BLaER1 treated with 17β-estradiol and CSF1 and Interleukin-3, amounts not matched to agents 10 nM and 100 nM (cell line): ENCODE results near the gene LRRC73.

Source experiments
- H3K27ac ChIP-seq, 11 experiments: shearing (Covaris generic); formaldehyde crosslinking; 2 replicates each; pipeline ENCODE4 v1.8.1; 2022
- H3K27me3 ChIP-seq, 11 experiments: shearing (Covaris generic); formaldehyde crosslinking; 2 replicates each; pipeline ENCODE4 v1.8.1; 2022
- H3K36me3 ChIP-seq, 11 experiments: shearing (Covaris generic); formaldehyde crosslinking; 2 replicates each; pipeline ENCODE4 v1.8.1; 2022
- H3K4me1 ChIP-seq, 10 experiments: shearing (Covaris generic); formaldehyde crosslinking; 2 replicates each; pipeline ENCODE4 v1.8.1; 2022
- H3K4me2 ChIP-seq, 11 experiments: shearing (Covaris generic); formaldehyde crosslinking; 2 replicates each; pipeline ENCODE4 v1.8.1; 2022
- H3K4me3 ChIP-seq, 10 experiments: shearing (Covaris generic); formaldehyde crosslinking; 2 replicates each; pipeline ENCODE4 v1.8.1; 2022
- H3K9ac ChIP-seq, 11 experiments: shearing (Covaris generic); formaldehyde crosslinking; 2 replicates each; pipeline ENCODE4 v1.8.1; 2022
- H3K9me3 ChIP-seq, 11 experiments: shearing (Covaris generic); formaldehyde crosslinking; replicated peaks in 1 of 11; 2 replicates each; pipeline ENCODE4 v1.8.1; 2022
- H4K20me1 ChIP-seq, 11 experiments: shearing (Covaris generic); formaldehyde crosslinking; 2 replicates each; pipeline ENCODE4 v1.8.1; 2022
- Cebpa-rat ChIP-seq, 11 experiments: shearing (Covaris generic); IDR thresholded peaks; 2 replicates each; pipeline ENCODE4 v1.8.1; 2022

LRRC73 gene

GRCh38 chr6:43492673-43493072 lies 17.5 kb downstream of the LRRC73 start:
- peaks cover 0 to 61% (median 52%) of the 10 kb centered on the region in 11 experiments for H4K20me1 ChIP-seq
- peaks cover 19 to 55% (median 29%) of the 10 kb centered on the region in 10 experiments for H3K4me1 ChIP-seq
- H3K27ac ChIP-seq = no peak overlapping the region

GRCh38 chr6:43491750-43492661 lies 18.1 kb downstream of the LRRC73 start:
- Histone ChIP-seq H4K20me1 (peaks cover 6 to 57% (median 52%) of the 10 kb centered on the region in 11 experiments), H3K27ac (no peak overlapping the region), H3K4me1 (peaks cover 19 to 56% (median 28%) of the 10 kb centered on the region in 10 experiments), H3K36me3 (peaks cover 0 to 32% (median 19%) of the 10 kb centered on the region in 11 experiments; a peak in 20 of 22 replicates), H3K9me3 (no peaks in the 10 kb centered on the region), H3K9ac (peak overlapping the region in 1 of 11 experiments; percentile 2; a peak in 1 of 22 replicates), H3K4me2 (no peak overlapping the region), H3K27me3 (no peaks in the 10 kb centered on the region), H3K4me3 (no peak overlapping the region)
- no peak for TF ChIP-seq Cebpa-rat (IDR thresholded peaks at IDR 0.05)

More at GRCh38 chr6:43492673-43493072, 17.5 kb downstream of the LRRC73 start:
- no peaks in the 10 kb centered on the region for H3K9me3 ChIP-seq
- H3K9ac ChIP-seq = 0 out of 22 replicates have a peak overlapping the region, but pooled peaks of 1 of the 11 experiments have one; percentile 2
- peaks cover 3 to 34% (median 25%) of the 10 kb centered on the region in 11 experiments for H3K36me3 ChIP-seq
- no peak overlapping the region for H3K4me3 ChIP-seq
- TF ChIP-seq Cebpa-rat (IDR thresholded peaks at IDR 0.05) = no peak
- H3K27me3 ChIP-seq = no peaks in the 10 kb centered on the region
- no peak overlapping the region for H3K4me2 ChIP-seq

GRCh38 chr6:43490523-43490939 lies 19.6 kb downstream of the LRRC73 start:
- Histone ChIP-seq H4K20me1 (peaks cover 20 to 59% (median 42%) of the 10 kb centered on the region in 11 experiments), H3K4me1 (peaks cover 9 to 48% (median 16%) of the 10 kb centered on the region in 10 experiments), H3K9ac (peak overlapping the region in 4 of 11 experiments; percentile 41 to 65 (median 60); a peak in 4 of 22 replicates), H3K4me3 (no peak overlapping the region), H3K4me2 (peak overlapping the region in 5 of 11 experiments; percentile 71 to 89 (median 81); a peak in 10 of 22 replicates), H3K9me3 (no peaks in the 10 kb centered on the region), H3K36me3 (peaks cover 0 to 45% (median 27%) of the 10 kb centered on the region in 11 experiments; a peak in 21 of 22 replicates), H3K27me3 (no peaks in the 10 kb centered on the region), H3K27ac (peak overlapping the region in 1 of 11 experiments; percentile 66; a peak in 1 of 22 replicates)
- no peak for TF ChIP-seq Cebpa-rat (IDR thresholded peaks at IDR 0.05)

GRCh38 chr6:43489277-43490072 lies 20.7 kb downstream of the LRRC73 start:
- H4K20me1 ChIP-seq = peaks cover 29 to 59% (median 41%) of the 10 kb centered on the region in 11 experiments; a peak in 21 of 22 replicates
- peaks cover 0 to 55% (median 30%) of the 10 kb centered on the region in 11 experiments; a peak in 21 of 22 replicates for H3K36me3 ChIP-seq
- H3K9ac ChIP-seq = peak overlapping the region in 8 of 11 experiments; percentile 11 to 65 (median 39); a peak in 12 of 22 replicates
- no peaks in the 10 kb centered on the region for H3K27me3 ChIP-seq
- H3K4me2 ChIP-seq = peak overlapping the region in 7 of 11 experiments; percentile 37 to 89 (median 80); a peak in 18 of 22 replicates
- peaks cover 0 to 37% (median 5%) of the 10 kb centered on the region in 10 experiments; a peak in 16 of 20 replicates for H3K4me1 ChIP-seq
- no peaks in the 10 kb centered on the region for H3K9me3 ChIP-seq
- no peak for TF ChIP-seq Cebpa-rat (IDR thresholded peaks at IDR 0.05)
- peak overlapping the region in 2 of 10 experiments; percentile 26 to 29; a peak in 3 of 20 replicates for H3K4me3 ChIP-seq
- H3K27ac ChIP-seq = peak overlapping the region in 8 of 11 experiments; percentile 9 to 66 (median 46); a peak in 14 of 22 replicates

GRCh38 chr6:43488667-43489276 lies 21.4 kb downstream of the LRRC73 start:
- peaks cover 0 to 51% (median 29%) of the 10 kb centered on the region in 11 experiments; a peak in 21 of 22 replicates for H3K36me3 ChIP-seq
- no peaks in the 10 kb centered on the region for H3K9me3 ChIP-seq
- TF ChIP-seq Cebpa-rat (IDR thresholded peaks at IDR 0.05) = no peak
- peak overlapping the region in 9 of 11 experiments; percentile 11 to 65 (median 37); a peak in 11 of 22 replicates for H3K9ac ChIP-seq
- peaks cover 0 to 30% (median 2%) of the 10 kb centered on the region in 10 experiments; a peak in 13 of 20 replicates for H3K4me1 ChIP-seq
- no peaks in the 10 kb centered on the region for H3K27me3 ChIP-seq
- H3K4me2 ChIP-seq = peak overlapping the region in 7 of 11 experiments; percentile 37 to 89 (median 80); a peak in 18 of 22 replicates
- peak overlapping the region in 2 of 10 experiments; percentile 12 to 29; a peak in 2 of 20 replicates for H3K4me3 ChIP-seq
- H3K27ac ChIP-seq = peak overlapping the region in 8 of 11 experiments; percentile 9 to 66 (median 46); a peak in 14 of 22 replicates
- peaks cover 22 to 59% (median 43%) of the 10 kb centered on the region in 11 experiments; a peak in 21 of 22 replicates for H4K20me1 ChIP-seq

- H3K9ac ChIP-seq = peak overlapping the region in 1 of 11 experiments; percentile 33; a peak in 2 of 22 replicates
- peaks cover 28 to 47% (median 34%) of the 10 kb centered on the region in 10 experiments for H3K4me1 ChIP-seq
- no peaks in the 10 kb centered on the region for H3K9me3 ChIP-seq
- peaks cover 0 to 66% (median 37%) of the 10 kb centered on the region in 11 experiments; a peak in 17 of 22 replicates for H4K20me1 ChIP-seq
- H3K4me3 ChIP-seq = no peak overlapping the region
- H3K4me2 ChIP-seq = peak overlapping the region in 2 of 11 experiments; percentile 32 to 47; a peak in 2 of 22 replicates
- H3K36me3 ChIP-seq = peaks cover 7 to 47% (median 24%) of the 10 kb centered on the region in 11 experiments; a peak in 20 of 22 replicates
- no peak overlapping the region for H3K27ac ChIP-seq
- no peak for TF ChIP-seq Cebpa-rat (IDR thresholded peaks at IDR 0.05)
- H3K27me3 ChIP-seq = no peaks in the 10 kb centered on the region
Observed at GRCh38 chr6:43481591-43482236, 28.4 kb downstream of the LRRC73 start.

GRCh38 chr6:43481075-43481474 lies 29.1 kb downstream of the LRRC73 start:
- Histone ChIP-seq H3K4me1 (peaks cover 28 to 50% (median 37%) of the 10 kb centered on the region in 10 experiments), H3K4me2 (peak overlapping the region in 2 of 11 experiments; percentile 93 to 97; a peak in 3 of 22 replicates), H3K27ac (no peak overlapping the region), H3K9me3 (no peaks in the 10 kb centered on the region), H3K9ac (peak overlapping the region in 1 of 11 experiments; percentile 35; a peak in 1 of 22 replicates), H3K4me3 (no peak overlapping the region), H4K20me1 (peaks cover 0 to 59% (median 31%) of the 10 kb centered on the region in 11 experiments; a peak in 17 of 22 replicates), H3K27me3 (no peaks in the 10 kb centered on the region), H3K36me3 (peaks cover 7 to 43% (median 18%) of the 10 kb centered on the region in 11 experiments; a peak in 20 of 22 replicates)
- TF ChIP-seq Cebpa-rat (IDR thresholded peaks at IDR 0.05) = no peak
